Vagina (tissue), 2 donors: Measurements from ENCODE around the gene DHDH. TPM values are rescaled to one million over a fixed set of nuclear protein-coding genes. Genes with fewer than 3 reads are reported as not detected.
"Not testable (repeated sequence)": the region's sequence is repeated elsewhere in the genome, so short reads cannot be mapped to it uniquely, and the experiment has no call there.

ENCODE experiments used
- DNase-seq, 2 donors: peaks; one replicate each; pipeline ENCODE4 v3.0.0-alpha.2; 2017; ENCODE audit errors: extremely low spot score in 2 of 2
- H3K27ac ChIP-seq: fragments of 200-600 bp; sonication (generic); one replicate; pipeline ENCODE4 v1.5.1; 2019
- H3K27me3 ChIP-seq: fragments of 200-600 bp; sonication (generic); one replicate; pipeline ENCODE4 v1.5.1; 2019
- H3K36me3 ChIP-seq, 2 donors: fragments of 200-600 bp; sonication (generic); one replicate each; pipeline ENCODE4 v1.5.1; 2017 to 2019
- H3K4me1 ChIP-seq: fragments of 200-600 bp; sonication (generic); one replicate; pipeline ENCODE4 v1.5.1; 2019
- H3K4me3 ChIP-seq, 2 donors: fragments of 200-600 bp; sonication (generic); 1 replicate in 1 of 2; 2 replicates in 1 of 2; pipeline ENCODE4 v1.5.1; 2016 to 2019
- H3K9me3 ChIP-seq: fragments of 200-600 bp; sonication (generic); one replicate; pipeline ENCODE4 v1.5.1; 2019
- CTCF ChIP-seq, 3 experiments: fragments of 450-650 bp in 2 of 3; fragments of 200-600 bp in 1 of 3; sonication (generic) in 1 of 3; IDR thresholded peaks; one replicate each; pipeline ENCODE4 v1.5.1; 2017 to 2019; ENCODE audit warnings: antibody characterized with exemption in 3 of 3, mild to moderate bottlenecking in 2 of 3, moderate library complexity in 2 of 3
- POLR2A ChIP-seq, 2 donors: fragments of 450-650 bp; IDR thresholded peaks; one replicate each; pipeline ENCODE4 v1.6.1; 2017; ENCODE audit warnings: antibody characterized with exemption in 2 of 2, mild to moderate bottlenecking in 2 of 2, moderate library complexity in 2 of 2
- POLR2AphosphoS5 ChIP-seq, 2 donors: sonication (generic); formaldehyde crosslinking; IDR thresholded peaks; one replicate each; pipeline ENCODE4 v1.9.0; 2017; ENCODE audit warnings: antibody characterized with exemption in 2 of 2, mild to moderate bottlenecking in 2 of 2, low read depth in 1 of 2; ENCODE audit not compliant: insufficient read depth in 1 of 2
- intact Hi-C: fragments of 100-400 bp; cut with DNase I; formaldehyde crosslinking; loops from one replicate; pipeline ENCODE4 v1.15.1; 2023
- total RNA-seq: library from RNA; depleted of rRNA; stranded (reverse); fragments of >200 nt; gene quantifications from one replicate; pipeline ENCODE4 v1.2.3, GENCODE V29; 2016

The DHDH gene
- total RNA-seq, 1 donor from 2014 or later = not detected

GRCh38 chr19:48895226-48895625, 38.3 kb upstream of the DHDH start:
- Histone ChIP-seq H3K4me3 (peak overlapping the region in 1 of 2 donors; percentile 48), H3K27me3 (no peaks in the 10 kb centered on the region), H3K9me3 (no peaks in the 10 kb centered on the region), H3K36me3 (no peaks in the 10 kb centered on the region), H3K4me1 (peaks cover 23% of the 10 kb centered on the region), H3K27ac (no peak overlapping the region)
- DNase-seq = no peak
- intact Hi-C loops = no loop called here
- no peak for TF ChIP-seq POLR2A (IDR thresholded peaks at IDR 0.05)

- intact Hi-C loops = no loop called here
- H3K27me3 ChIP-seq = no peaks in the 10 kb centered on the region
- TF ChIP-seq POLR2A (IDR thresholded peaks at IDR 0.05) = no peak
- TF ChIP-seq POLR2AphosphoS5 (IDR thresholded peaks at IDR 0.05; ENCODE audit: insufficient read depth in 1 of 2, low read depth in 1 of 2) = peak in 1 of 2 donors; percentile 25
- H3K4me1 ChIP-seq = peaks cover 32% of the 10 kb centered on the region
- peak overlapping the region; percentile 88 for H3K27ac ChIP-seq
- peak overlapping the region; percentile 46 to 48 for H3K4me3 ChIP-seq
- no peaks in the 10 kb centered on the region for H3K9me3 ChIP-seq
- no peaks in the 10 kb centered on the region for H3K36me3 ChIP-seq
- no peak for DNase-seq
Measured at GRCh38 chr19:48896191-48896720, 37.2 kb upstream of the DHDH start.

GRCh38 chr19:48897181-48897580, 36.3 kb upstream of the DHDH start:
- TF ChIP-seq CTCF (IDR thresholded peaks at IDR 0.05) (no peak), POLR2A (IDR thresholded peaks at IDR 0.05) (no peak), POLR2AphosphoS5 (IDR thresholded peaks at IDR 0.05; ENCODE audit: insufficient read depth in 1 of 2, low read depth in 1 of 2) (no peak)
- peak overlapping the region; percentile 88 for H3K27ac ChIP-seq
- H3K27me3 ChIP-seq = no peaks in the 10 kb centered on the region
- intact Hi-C loops = no loop called here
- H3K36me3 ChIP-seq = no peaks in the 10 kb centered on the region
- H3K4me3 ChIP-seq = no peak overlapping the region
- peaks cover 41% of the 10 kb centered on the region for H3K4me1 ChIP-seq
- H3K9me3 ChIP-seq = no peaks in the 10 kb centered on the region
- no peak for DNase-seq

- H3K9me3 ChIP-seq, intact Hi-C loops, DNase-seq, H3K27me3 ChIP-seq, H3K36me3 ChIP-seq: not testable (repeated sequence)
- peak overlapping the region; percentile 63 to 87 for H3K4me3 ChIP-seq
- H3K4me1 ChIP-seq = peaks cover 50% of the 10 kb centered on the region
- H3K27ac ChIP-seq = peak overlapping the region; percentile 97
Measured at GRCh38 chr19:48899386-48899749, 34.1 kb upstream of the DHDH start.

- Histone ChIP-seq H3K27ac (peak within 1 kb of the TSS; percentile 97), H3K4me1 (peaks cover 50% of the 10 kb centered on the region), H3K27me3 (no peaks in the 10 kb centered on the region), H3K4me3 (peak within 1 kb of the TSS; percentile 63 to 87), H3K36me3 (peaks cover 0 to 10% of the 10 kb centered on the region in 2 donors), H3K9me3 (no peaks in the 10 kb centered on the region)
- TF ChIP-seq CTCF (IDR thresholded peaks at IDR 0.05) (no peak), POLR2AphosphoS5 (IDR thresholded peaks at IDR 0.05; ENCODE audit: insufficient read depth in 1 of 2, low read depth in 1 of 2) (peak; percentile 94 to 100), POLR2A (IDR thresholded peaks at IDR 0.05) (peak; percentile 15 to 46)
- DNase-seq = peak in 1 of 2 donors; percentile 99
- intact Hi-C loops = no loop called here
Measured at GRCh38 chr19:48899781-48900476, 33.6 kb upstream of the DHDH start, which contains the start of gene NUCB1. TSS of gene NUCB1 (plus strand) at chr19:48900312. CDS start at chr19:48900797, 485 bp downstream.

- no peak for DNase-seq
- TF ChIP-seq POLR2A (IDR thresholded peaks at IDR 0.05) = no peak
- peak in 1 of 2 donors; percentile 49 for TF ChIP-seq POLR2AphosphoS5 (IDR thresholded peaks at IDR 0.05; ENCODE audit: insufficient read depth in 1 of 2, low read depth in 1 of 2)
- no peak for TF ChIP-seq CTCF (IDR thresholded peaks at IDR 0.05)
- Histone ChIP-seq H3K36me3 (peaks cover 0 to 16% of the 10 kb centered on the region in 2 donors), H3K4me3 (peak overlapping the region; percentile 63 to 87), H3K9me3 (no peaks in the 10 kb centered on the region), H3K27me3 (no peaks in the 10 kb centered on the region), H3K4me1 (peaks cover 43% of the 10 kb centered on the region), H3K27ac (peak overlapping the region; percentile 97)
- intact Hi-C loops = no loop called here
Measured at GRCh38 chr19:48900477-48901406, 32.8 kb upstream of the DHDH start.

- H3K4me3 ChIP-seq, H3K9me3 ChIP-seq, DNase-seq, H3K27me3 ChIP-seq, intact Hi-C loops, H3K27ac ChIP-seq: not testable (repeated sequence)
- H3K4me1 ChIP-seq = peaks cover 35% of the 10 kb centered on the region
- peaks cover 4 to 19% of the 10 kb centered on the region in 2 donors for H3K36me3 ChIP-seq
Measured at GRCh38 chr19:48902291-48902690, 31.2 kb upstream of the DHDH start.

GRCh38 chr19:48903788-48904187, 29.7 kb upstream of the DHDH start:
- peaks cover 35% of the 10 kb centered on the region for H3K4me1 ChIP-seq
- H3K4me3 ChIP-seq, H3K9me3 ChIP-seq, H3K27me3 ChIP-seq, intact Hi-C loops, DNase-seq, H3K27ac ChIP-seq: not testable (repeated sequence)
- H3K36me3 ChIP-seq = peaks cover 4 to 19% of the 10 kb centered on the region in 2 donors
